ENCODE data around the gene ULBP1.
"Not testable (repeated sequence)": the region's sequence is repeated elsewhere in the genome, so short reads cannot be mapped to it uniquely, and the experiment has no call there.

ULBP1 gene

DNA sequence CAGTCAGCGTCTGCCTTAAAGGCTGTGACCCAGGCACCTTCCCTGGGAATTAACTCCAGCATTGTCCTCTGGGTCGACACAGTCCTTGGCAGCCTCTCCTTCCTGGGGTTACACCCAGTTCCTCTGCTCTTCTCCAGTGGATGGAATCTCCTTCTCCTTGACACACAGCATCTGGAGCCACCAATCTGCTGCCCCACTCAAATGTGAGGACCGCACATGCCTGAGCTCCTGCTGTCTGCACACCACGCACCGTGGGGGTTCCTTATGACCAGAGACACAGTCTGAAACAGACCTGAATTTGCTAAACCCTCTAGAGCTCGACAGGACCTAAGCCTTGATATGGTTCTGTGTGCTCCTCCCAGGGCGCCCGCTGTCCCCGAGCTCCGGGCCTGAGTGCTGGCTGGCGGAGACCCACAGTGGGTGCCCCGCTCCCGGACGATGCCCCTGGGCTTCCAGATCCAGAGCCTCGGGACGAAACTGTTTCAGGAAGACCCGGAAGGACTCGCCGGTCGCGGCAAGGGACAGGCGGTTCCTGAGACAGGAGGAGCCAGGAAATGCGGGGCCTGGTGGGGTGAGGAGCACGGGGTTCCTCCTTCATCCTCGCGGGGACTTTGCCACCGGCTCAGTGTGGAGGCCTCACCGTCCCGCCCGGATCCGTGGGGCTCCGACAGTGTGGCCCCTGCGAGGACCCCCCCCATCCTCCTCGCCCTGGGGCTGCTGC is 38.3 kb upstream of the ULBP1 start:
- TF ChIP-seq, protein P1, sequence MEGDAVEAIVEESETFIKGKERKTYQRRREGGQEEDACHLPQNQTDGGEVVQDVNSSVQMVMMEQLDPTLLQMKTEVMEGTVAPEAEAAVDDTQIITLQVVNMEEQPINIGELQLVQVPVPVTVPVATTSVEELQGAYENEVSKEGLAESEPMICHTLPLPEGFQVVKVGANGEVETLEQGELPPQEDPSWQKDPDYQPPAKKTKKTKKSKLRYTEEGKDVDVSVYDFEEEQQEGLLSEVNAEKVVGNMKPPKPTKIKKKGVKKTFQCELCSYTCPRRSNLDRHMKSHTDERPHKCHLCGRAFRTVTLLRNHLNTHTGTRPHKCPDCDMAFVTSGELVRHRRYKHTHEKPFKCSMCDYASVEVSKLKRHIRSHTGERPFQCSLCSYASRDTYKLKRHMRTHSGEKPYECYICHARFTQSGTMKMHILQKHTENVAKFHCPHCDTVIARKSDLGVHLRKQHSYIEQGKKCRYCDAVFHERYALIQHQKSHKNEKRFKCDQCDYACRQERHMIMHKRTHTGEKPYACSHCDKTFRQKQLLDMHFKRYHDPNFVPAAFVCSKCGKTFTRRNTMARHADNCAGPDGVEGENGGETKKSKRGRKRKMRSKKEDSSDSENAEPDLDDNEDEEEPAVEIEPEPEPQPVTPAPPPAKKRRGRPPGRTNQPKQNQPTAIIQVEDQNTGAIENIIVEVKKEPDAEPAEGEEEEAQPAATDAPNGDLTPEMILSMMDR (IDR thresholded peaks at IDR 0.05; ENCODE audit: low read depth, low read length), result no peak
- peak; percentile 16 to 30 for DNase-seq (ENCODE audit: low read depth in 2 of 2)
- H3K4me3 ChIP-seq (replicated peaks in 1 of 2; ENCODE audit: low read depth in 2 of 2, low read length in 2 of 2), result peak overlapping the region; percentile 47 to 50

DNA sequence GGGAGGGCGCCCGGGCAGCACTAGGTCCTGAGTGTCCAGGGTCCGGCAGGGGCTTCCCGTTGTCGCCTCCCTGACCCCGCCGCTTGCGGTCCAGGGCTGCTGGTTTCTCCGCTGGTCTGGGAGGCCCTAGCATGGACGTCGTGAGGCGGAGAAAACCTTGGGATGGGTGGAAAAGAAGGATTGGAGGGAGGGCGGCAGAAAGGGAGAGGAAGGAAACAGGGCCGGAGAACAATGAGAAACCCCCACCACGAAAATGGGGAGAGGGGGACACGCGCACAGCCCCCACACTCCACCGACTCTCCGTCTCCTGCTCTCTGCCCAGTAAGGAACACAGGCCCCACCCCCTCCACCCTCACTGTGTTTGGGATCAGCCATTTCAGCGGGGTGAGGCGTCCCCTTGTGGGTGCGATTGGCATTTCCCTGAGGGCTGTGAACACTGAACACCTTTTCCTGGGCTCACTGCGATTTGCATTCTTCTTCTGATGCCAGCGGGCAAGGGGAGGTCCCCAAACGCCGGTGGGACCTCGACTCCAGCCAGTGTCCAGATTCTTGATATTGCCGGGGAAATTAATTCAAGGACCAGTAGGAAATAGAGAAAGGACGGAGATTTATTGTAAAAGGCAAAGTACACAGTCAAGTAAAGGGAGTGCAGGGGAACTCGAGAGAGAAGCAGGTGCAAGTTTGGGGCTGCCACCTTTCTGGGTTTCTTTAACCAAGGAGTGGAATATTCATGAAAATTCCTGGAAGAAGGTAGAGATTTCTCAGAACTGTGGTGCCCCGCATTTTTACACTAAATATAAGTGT is 37.6 kb upstream of the ULBP1 start:
- DNase-seq (ENCODE audit: low read depth in 2 of 2), result peak; percentile 82 to 83
- TF ChIP-seq, protein P1 (IDR thresholded peaks at IDR 0.05; ENCODE audit: low read depth, low read length), result peak; percentile 91
- H3K4me3 ChIP-seq (replicated peaks in 1 of 2; ENCODE audit: low read depth in 2 of 2, low read length in 2 of 2), result peak overlapping the region; percentile 47 to 50

DNA sequence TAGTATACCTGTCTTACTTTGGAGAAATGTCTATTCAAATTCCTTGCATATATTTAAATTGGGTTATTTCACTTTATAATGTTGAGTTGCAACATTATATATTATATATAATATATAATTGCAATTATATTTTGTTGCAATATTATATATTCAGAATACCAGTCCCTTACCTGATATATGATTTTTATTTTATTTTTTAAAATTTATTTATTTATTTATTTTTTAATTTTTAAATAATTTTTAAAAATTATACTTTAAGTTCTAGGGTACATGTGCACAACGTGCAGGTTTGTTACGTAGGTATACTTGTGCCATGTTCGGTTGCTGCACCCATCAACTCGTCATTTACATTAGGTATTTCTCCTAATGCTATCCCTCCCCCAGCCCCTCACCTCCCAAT is 36.7 kb upstream of the ULBP1 start:
- DNase-seq (ENCODE audit: low read depth in 2 of 2); H3K4me3 ChIP-seq (replicated peaks in 1 of 2; ENCODE audit: low read depth in 2 of 2, low read length in 2 of 2): not testable (repeated sequence)

DNA sequence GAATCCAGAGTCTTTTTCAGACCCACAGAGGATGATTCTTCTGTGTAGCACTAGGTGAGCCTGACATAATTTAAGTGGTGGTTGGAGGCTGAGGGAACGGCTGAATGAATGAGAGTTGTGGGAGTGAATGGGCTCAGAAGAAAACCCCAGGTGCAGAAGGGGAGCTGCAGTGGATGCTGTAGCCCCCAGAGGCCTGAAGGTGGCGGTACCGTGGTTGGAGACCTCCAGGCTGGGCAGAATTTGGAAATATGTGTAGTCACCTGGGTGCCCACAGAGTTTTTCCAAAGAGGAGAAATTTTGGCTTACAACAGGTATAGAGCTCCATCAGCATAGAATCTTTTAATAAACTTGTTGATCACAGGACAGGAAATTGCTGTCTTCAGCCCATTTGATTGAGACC is 34.3 kb upstream of the ULBP1 start:
- TF ChIP-seq, protein P1 (IDR thresholded peaks at IDR 0.05; ENCODE audit: low read depth, low read length), result peak; percentile 54
- no peak for DNase-seq (ENCODE audit: low read depth in 2 of 2)
- H3K4me3 ChIP-seq (replicated peaks in 1 of 2; ENCODE audit: low read depth in 2 of 2, low read length in 2 of 2), result no peak overlapping the region

DNA sequence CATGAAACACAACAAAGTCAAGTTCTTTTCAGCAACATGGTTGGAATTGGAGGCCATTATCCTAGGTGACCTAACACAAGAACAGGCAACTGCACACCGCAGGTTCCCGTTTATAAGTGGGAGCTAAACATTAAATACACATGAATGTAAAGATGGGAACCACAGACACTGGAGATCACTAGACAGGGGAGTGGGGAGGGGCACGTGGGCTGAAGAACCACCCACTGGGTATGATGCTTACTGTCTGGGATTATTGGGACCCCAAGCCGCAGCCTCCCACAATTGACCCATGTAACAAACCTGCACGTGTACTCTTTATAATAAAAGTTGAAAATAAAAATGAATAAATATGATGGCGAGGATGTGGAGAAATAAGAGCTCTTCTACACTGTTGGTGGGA is 32.2 kb upstream of the ULBP1 start:
- H3K4me3 ChIP-seq (replicated peaks in 1 of 2; ENCODE audit: low read depth in 2 of 2, low read length in 2 of 2), result no peak overlapping the region
- TF ChIP-seq, protein P1 (IDR thresholded peaks at IDR 0.05; ENCODE audit: low read depth, low read length), result no peak
- DNase-seq (ENCODE audit: low read depth in 2 of 2), result no peak

DNA sequence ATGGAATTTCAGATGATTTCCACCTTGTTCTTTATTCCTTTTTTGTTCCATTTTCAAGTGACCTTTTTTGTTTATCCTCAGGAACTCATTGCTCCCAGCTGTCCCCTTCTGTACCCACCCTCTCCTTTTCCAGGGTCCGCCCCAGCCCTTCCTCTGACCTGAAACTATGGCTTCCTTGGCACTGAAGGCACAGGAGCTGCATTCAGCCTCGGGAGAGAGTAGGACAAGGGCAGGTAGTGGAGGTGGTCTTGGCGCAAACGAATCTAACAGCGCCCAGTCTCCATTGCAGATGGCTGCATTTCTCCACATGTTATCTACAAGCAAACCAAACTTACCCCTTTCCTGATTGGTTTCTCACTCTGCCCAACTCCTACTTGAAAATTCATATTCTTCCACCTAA is 30.7 kb upstream of the ULBP1 start:
- no peak overlapping the region for H3K4me3 ChIP-seq (replicated peaks in 1 of 2; ENCODE audit: low read depth in 2 of 2, low read length in 2 of 2)
- TF ChIP-seq, protein P1 (IDR thresholded peaks at IDR 0.05; ENCODE audit: low read depth, low read length), result no peak
- DNase-seq (ENCODE audit: low read depth in 2 of 2), result no peak

DNA sequence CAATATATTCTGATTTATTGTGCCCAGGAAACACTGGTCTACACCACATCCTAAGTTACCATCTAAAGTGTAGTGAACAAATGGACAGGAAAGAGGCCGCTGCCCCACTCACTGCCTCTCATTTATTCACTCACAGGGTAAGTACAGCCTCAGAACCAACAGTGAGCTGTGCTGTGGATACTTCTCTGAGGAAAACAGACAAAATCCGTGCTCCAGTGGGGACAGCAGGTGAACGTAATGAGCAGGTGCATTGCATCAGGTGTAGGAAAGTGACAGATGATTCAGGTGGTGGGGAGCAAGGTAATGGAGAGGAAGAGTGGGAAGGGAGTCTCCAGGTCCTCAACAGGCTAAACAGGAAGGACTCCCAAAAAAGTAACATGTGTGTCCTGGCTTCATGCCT is 30.3 kb upstream of the ULBP1 start:
- TF ChIP-seq, protein P1 (IDR thresholded peaks at IDR 0.05; ENCODE audit: low read depth, low read length), result no peak
- H3K4me3 ChIP-seq (replicated peaks in 1 of 2; ENCODE audit: low read depth in 2 of 2, low read length in 2 of 2), result no peak overlapping the region
- DNase-seq (ENCODE audit: low read depth in 2 of 2), result no peak

Measured in cardiac fibroblast (primary cell).